ENCODE data around the gene ADAMTSL3.

The ADAMTSL3 gene

DNA sequence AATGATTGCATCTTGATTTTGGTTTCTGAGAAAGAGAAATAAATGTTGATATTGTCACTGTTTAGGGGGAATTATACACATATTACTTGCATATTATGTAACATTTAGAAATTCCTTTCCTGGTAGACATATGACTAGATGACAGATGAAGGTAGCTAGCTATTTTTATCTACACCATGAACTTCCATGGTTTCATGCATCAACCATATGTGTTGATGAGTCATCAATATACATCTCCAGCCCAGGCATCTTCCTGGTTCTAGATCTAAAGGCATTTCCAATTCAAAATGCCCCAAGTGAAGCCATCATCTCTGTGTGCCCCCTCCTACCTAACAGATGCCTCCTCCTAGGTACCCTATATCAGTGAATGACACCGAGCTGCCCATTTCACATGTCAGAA is 9.5 kb upstream of the ADAMTSL3 start:
- no peak overlapping the region for H3K27ac Mint-ChIP-seq
- peaks cover 8% of the 10 kb centered on the region for H3K9me3 Mint-ChIP-seq (ENCODE audit: low read depth)
- H3K4me1 Mint-ChIP-seq (ENCODE audit: low read depth) = no peaks in the 10 kb centered on the region
- peaks cover 3% of the 10 kb centered on the region for H3K27me3 Mint-ChIP-seq
- H3K36me3 Mint-ChIP-seq = no peaks in the 10 kb centered on the region
- H3K4me3 Mint-ChIP-seq = no peak overlapping the region

DNA sequence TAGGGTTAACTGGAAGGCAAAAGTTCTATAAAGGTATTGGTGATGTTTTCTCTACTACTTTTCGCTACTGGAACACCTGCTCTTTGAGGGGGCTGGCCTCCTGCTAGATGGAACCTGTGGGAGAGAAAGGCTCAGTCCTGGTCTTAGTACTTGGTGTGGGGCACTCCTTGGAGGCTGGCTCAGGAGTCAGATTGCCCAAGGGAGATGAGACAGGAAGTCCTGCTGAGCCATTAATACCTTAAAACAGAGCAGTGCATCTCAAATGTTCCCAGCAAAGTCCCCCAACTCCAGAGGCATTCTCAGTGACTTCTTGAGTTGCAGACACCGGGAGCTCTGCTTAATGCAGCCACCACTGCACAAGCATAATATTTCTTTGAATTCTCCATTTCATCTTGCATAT is 3.1 kb upstream of the ADAMTSL3 start:
- Mint-ChIP-seq H3K36me3 (no peaks in the 10 kb centered on the region), H3K9me3 (ENCODE audit: low read depth) (no peaks in the 10 kb centered on the region), H3K4me3 (no peak overlapping the region), H3K27me3 (peaks cover 17% of the 10 kb centered on the region), H3K27ac (no peak overlapping the region), H3K4me1 (ENCODE audit: low read depth) (no peaks in the 10 kb centered on the region)

DNA sequence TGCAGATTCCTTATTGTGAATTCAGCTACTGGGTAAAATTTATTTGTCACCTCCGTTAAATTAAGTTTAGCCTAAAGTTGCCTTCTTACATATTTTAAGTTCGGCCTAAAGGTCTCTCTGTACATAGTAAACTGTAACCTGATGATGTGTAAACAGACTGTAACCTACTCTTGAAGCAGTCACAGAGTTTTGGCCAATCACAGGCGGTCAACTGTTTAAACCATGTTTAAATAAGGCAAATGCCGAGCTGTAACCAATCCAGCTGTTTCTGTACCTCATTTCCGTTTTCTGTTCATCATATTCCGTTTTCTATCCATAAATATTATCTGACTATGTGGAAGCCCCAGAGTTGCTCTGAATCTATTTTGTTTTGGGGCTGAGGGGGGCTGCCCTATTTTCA is 2.4 kb upstream of the ADAMTSL3 start:
- H3K4me1 Mint-ChIP-seq (ENCODE audit: low read depth) = no peaks in the 10 kb centered on the region
- H3K36me3 Mint-ChIP-seq = no peaks in the 10 kb centered on the region
- H3K4me3 Mint-ChIP-seq = no peak overlapping the region
- no peak overlapping the region for H3K27ac Mint-ChIP-seq
- no peaks in the 10 kb centered on the region for H3K9me3 Mint-ChIP-seq (ENCODE audit: low read depth)
- peaks cover 19% of the 10 kb centered on the region for H3K27me3 Mint-ChIP-seq

DNA sequence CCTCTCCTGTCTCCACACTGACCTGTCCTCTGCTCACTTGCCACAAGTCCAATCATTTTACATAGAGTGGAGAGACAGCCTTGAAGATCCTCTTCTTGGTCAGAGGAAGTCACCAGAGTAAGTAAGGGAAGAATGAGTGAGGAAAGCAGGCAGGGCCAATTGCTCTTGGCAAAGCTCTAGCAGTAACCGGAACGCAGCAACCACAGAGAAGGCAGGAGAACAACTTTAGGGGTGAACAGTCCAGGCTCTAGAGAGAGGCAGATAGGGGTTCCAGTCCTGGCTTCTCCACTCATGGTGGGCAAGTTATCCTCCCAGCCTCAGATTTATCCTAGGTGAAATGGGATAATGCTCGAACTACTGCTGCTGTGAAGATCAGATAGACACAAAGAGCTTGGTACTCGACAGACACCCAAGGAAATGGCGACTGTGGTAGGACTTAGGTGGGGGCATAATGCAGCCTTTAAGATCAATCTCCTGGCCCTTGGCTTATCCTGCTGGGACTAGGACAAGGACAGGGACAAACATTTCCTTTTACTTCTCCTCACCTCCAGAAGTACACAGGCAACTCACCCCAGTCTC is 1.2 kb upstream of the ADAMTSL3 start:
- H3K9me3 Mint-ChIP-seq (ENCODE audit: low read depth) = no peaks in the 10 kb centered on the region
- H3K27me3 Mint-ChIP-seq = peaks cover 19% of the 10 kb centered on the region
- H3K4me1 Mint-ChIP-seq (ENCODE audit: low read depth) = no peaks in the 10 kb centered on the region
- H3K27ac Mint-ChIP-seq = no peak overlapping the region
- H3K4me3 Mint-ChIP-seq = no peak overlapping the region
- no peaks in the 10 kb centered on the region for H3K36me3 Mint-ChIP-seq

DNA sequence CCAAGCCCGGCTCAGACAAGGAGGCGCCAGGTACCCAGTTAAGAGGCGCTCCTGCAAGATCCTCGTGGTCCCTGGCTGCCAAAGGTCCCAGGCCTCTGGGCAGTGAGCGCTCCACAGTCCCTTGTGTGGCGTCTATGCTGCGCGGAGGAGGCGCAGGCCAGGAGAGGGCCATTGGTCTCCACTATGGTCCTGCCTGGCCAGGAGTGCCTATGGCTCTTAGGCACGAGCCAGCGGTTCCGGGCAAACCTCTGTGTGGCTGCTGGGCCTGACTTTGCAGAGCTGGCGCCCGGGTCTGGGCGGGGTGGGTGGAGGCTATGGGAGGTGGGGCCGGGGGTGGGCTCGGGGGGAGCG is 660 bp upstream of the ADAMTSL3 start:
- H3K4me3 Mint-ChIP-seq = no peak overlapping the region
- no peaks in the 10 kb centered on the region for H3K4me1 Mint-ChIP-seq (ENCODE audit: low read depth)
- H3K9me3 Mint-ChIP-seq (ENCODE audit: low read depth) = no peaks in the 10 kb centered on the region
- no peak overlapping the region for H3K27ac Mint-ChIP-seq
- no peaks in the 10 kb centered on the region for H3K36me3 Mint-ChIP-seq
- peaks cover 19% of the 10 kb centered on the region for H3K27me3 Mint-ChIP-seq

DNA sequence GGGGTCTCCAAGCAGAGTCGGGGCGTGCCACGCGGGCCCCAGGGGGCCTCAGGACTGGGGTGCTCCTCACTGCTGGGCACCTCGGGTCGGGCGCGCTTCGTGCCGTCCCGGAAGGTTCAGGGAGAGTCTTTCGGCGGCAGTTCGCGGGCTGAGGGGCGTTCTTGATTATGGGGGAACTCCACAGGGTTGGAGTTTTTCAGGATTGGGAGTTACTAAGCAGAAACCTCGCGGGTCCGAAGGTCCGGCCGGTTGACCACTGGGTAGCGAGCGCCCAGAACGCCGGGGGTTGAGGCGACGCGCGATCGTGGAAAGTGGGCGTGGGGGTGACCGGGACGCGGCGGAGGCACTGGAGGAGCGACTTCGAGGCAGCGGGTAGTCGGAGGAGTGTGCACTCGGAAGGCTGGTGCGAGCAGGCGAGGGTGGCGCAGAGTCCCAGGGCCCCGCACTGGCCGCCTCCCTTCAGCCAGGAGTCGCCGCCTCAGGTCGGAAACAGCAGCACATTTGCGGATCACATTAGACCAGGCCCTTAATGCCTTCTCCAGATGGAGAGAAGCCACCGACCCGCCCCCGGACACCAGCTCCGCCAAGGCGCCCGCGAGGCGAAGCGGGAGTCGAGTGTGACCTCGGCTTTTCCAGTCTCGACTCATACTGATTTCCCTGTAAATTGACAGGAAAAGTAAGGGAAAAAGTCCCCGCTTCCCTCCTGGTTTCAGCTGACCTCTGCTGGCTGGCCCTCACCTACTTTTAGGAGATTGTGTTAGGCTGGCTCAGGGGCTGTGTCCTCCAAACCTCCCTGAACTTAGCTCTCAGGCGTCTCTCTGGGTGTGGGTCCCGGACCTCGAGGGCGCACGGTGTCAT is 685 bp downstream of the ADAMTSL3 start:
- Mint-ChIP-seq H3K36me3 (no peaks in the 10 kb centered on the region), H3K4me3 (no peak overlapping the region), H3K27me3 (peaks cover 19% of the 10 kb centered on the region), H3K27ac (no peak overlapping the region), H3K4me1 (ENCODE audit: low read depth) (no peaks in the 10 kb centered on the region), H3K9me3 (ENCODE audit: low read depth) (peaks cover 7% of the 10 kb centered on the region)

DNA sequence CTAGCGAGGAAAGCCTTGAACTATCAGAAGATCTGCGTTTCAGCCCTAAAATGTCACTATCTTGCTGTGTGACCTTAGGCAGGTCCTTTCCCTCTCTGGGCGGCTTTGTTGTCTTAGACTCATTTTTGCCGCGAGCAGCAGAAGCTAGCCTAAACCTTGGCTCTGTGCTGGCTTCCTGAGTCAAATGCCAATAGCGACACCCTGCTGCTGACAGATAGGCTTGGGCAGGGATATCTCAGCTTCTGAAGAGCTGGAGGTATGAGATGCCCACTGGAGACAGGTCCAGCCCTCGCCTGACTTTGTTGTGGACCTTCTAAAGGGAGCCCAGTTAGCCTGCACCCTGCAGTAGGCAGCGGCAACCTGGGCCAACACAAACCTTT is 1.3 kb downstream of the ADAMTSL3 start:
- H3K27ac Mint-ChIP-seq = no peak overlapping the region
- H3K4me3 Mint-ChIP-seq = no peak overlapping the region
- peaks cover 19% of the 10 kb centered on the region for H3K27me3 Mint-ChIP-seq
- no peaks in the 10 kb centered on the region for H3K36me3 Mint-ChIP-seq
- no peaks in the 10 kb centered on the region for H3K4me1 Mint-ChIP-seq (ENCODE audit: low read depth)
- peaks cover 7% of the 10 kb centered on the region for H3K9me3 Mint-ChIP-seq (ENCODE audit: low read depth)

DNA sequence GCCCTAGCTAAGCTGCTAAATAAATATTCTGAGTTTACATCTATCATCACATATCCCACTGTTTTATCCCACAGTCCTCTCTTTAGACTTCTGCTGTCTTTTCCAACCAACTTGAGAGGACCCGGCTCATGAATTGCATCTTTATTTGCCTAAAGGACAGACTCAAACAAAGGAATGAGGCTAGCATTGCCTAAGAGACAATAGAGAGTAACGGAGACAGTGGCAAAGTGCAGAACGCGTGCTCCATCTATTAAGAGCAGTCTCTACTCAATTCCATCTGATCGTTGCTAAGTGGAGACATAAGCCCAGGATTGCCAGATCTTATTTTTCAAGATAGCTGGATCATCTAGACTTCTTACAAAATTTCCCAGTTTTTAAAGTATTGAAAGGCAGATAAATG is 2.3 kb downstream of the ADAMTSL3 start:
- no peak overlapping the region for H3K27ac Mint-ChIP-seq
- no peak overlapping the region for H3K4me3 Mint-ChIP-seq
- H3K9me3 Mint-ChIP-seq (ENCODE audit: low read depth) = peaks cover 7% of the 10 kb centered on the region
- no peaks in the 10 kb centered on the region for H3K36me3 Mint-ChIP-seq
- no peaks in the 10 kb centered on the region for H3K4me1 Mint-ChIP-seq (ENCODE audit: low read depth)
- H3K27me3 Mint-ChIP-seq = peaks cover 19% of the 10 kb centered on the region

DNA sequence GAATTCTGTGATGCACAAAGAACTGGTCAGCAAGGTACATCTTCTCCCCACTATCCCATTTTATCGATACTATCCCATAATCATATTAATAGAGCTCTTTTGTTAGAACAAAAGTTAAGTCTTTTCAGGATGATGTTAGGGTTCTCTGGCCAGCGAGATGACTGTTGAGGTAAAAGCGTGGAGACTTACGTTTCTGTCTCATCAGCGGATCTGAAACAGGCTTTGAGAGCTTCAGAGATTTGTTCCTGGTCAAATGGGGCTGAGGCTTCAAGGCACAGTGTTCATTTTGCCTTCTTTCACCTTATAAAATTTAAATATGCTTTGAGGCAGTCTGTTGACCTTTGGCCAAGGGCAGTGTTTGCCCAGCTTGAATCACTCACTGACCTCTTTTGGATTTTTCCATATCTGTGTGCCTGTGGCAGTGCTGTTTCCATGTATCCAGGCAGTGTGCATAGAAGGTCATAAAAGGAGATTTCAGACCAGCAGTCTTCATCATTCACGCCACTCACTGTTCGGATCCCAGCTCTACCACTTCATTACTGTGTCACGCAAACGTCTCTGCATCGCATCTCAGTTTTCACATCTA is 3.1 kb downstream of the ADAMTSL3 start:
- no peak overlapping the region for H3K27ac Mint-ChIP-seq
- no peaks in the 10 kb centered on the region for H3K36me3 Mint-ChIP-seq
- no peaks in the 10 kb centered on the region for H3K4me1 Mint-ChIP-seq (ENCODE audit: low read depth)
- no peak overlapping the region for H3K4me3 Mint-ChIP-seq
- peaks cover 7% of the 10 kb centered on the region for H3K9me3 Mint-ChIP-seq (ENCODE audit: low read depth)
- H3K27me3 Mint-ChIP-seq = peaks cover 16% of the 10 kb centered on the region

DNA sequence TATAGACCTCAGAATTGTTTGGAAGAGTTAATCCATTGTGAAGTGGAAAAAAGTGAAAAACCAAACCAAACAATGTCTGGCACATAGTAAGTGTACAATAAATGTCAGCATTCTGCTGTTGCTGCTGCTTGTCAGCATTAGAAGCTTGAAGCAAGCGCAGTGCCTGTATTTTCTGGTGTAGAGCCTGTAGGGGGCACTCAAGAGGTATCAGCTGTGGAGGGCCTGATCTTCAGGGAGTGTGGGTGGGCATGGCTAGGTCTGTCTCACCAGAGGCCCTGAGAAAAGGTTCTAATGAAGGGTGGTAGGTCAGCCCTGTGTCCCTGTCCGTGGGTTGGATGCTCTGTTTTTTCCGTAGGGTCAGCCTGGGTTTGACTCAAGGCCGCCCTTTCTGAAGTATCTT is 3.6 kb downstream of the ADAMTSL3 start:
- Mint-ChIP-seq H3K36me3 (no peaks in the 10 kb centered on the region), H3K27me3 (peaks cover 13% of the 10 kb centered on the region), H3K9me3 (ENCODE audit: low read depth) (peaks cover 7% of the 10 kb centered on the region), H3K27ac (no peak overlapping the region), H3K4me3 (no peak overlapping the region), H3K4me1 (ENCODE audit: low read depth) (no peaks in the 10 kb centered on the region)

DNA sequence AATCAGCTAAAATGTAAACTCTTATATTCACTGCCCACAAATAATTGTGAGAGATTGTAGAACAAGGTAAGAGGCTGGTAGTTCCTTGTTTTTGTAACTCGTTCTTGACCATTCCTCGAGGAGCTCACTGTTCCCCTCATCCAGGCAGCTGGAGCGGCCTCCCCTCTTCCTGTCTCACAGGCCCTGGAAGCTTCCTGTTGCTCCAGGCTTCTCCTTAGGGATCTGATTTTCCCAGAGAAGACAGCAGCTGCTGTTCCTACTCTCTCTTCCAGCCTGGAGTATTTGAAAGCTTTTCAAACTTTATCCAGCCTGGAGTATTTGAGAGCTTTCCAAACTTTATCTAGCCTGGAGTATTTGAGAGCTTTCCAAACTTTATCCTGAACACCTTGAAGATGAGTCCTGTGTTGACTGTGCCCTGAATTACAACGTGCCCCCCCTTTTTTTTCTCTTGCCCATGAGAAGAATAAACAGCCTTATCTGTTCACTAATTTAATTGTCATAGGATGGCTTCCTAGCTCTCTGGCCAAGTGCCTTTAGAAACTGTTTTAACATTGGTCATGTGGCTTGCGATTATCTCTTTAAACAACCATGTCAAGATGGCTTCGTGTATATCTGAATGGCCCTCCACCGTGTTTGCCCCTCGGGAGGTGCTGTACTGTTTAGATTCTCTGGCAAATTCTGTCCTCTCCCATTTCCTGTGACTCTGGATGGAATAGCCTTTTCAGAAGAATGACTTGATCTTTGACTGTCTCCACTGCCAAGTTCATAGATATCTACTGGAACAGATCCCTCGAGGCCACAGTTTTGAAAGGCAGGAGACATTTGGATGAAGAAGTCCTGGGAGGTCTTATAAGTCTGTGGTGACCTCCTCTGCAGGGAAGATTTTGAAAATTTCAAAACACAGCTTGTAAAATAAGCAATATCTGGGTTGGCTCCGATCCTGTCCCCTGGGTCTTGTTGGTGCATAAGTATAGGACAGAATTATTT is 4.8 kb downstream of the ADAMTSL3 start:
- peaks cover 10% of the 10 kb centered on the region for H3K27me3 Mint-ChIP-seq
- H3K27ac Mint-ChIP-seq = no peak overlapping the region
- H3K4me3 Mint-ChIP-seq = no peak overlapping the region

DNA sequence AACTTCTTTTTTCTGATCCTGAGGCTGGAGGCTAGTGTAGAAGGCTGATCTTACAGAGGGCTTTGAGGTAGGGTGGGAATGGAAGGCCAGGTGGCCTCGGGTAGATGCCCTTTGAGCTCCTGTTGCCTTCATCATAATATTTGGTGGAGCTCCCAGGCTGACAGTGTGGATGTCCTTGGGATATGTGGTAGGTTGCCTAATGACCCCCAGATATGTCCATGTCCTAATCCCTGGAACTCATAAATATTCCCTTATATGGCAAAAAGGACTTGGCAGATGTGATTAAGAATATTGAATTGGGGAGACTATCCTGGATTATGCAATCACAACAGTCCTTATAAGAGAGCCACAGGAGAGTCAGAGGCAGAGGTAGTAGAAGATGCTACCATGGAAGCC is 5.5 kb downstream of the ADAMTSL3 start:
- no peak overlapping the region for H3K4me3 Mint-ChIP-seq
- peaks cover 10% of the 10 kb centered on the region for H3K27me3 Mint-ChIP-seq
- no peaks in the 10 kb centered on the region for H3K4me1 Mint-ChIP-seq (ENCODE audit: low read depth)
- no peaks in the 10 kb centered on the region for H3K36me3 Mint-ChIP-seq
- H3K9me3 Mint-ChIP-seq (ENCODE audit: low read depth) = peaks cover 7% of the 10 kb centered on the region
- H3K27ac Mint-ChIP-seq = no peak overlapping the region

More for the DNA sequence above, 4.8 kb downstream of the ADAMTSL3 start:
- H3K4me1 Mint-ChIP-seq (ENCODE audit: low read depth) = no peaks in the 10 kb centered on the region
- H3K36me3 Mint-ChIP-seq = no peaks in the 10 kb centered on the region
- H3K9me3 Mint-ChIP-seq (ENCODE audit: low read depth) = peaks cover 7% of the 10 kb centered on the region

DNA sequence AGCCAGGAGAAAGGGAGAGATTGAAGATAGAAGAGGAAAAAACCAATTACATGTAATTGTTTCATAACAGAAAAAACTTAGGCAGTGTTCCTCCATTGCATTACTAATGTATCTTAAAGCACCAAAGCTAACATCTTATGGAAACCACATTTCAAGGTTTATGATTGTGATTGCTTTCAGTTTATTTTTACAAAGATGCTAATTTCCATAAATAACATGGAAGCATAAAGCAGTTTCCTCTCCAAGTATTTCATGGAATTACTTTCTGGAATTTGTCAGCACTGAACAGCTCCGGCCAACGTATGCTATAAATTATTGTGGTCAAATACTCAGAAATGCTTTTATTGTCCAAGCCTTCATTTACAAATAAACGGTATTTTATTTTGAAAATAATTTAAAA is 11.6 kb downstream of the ADAMTSL3 start:
- no peak overlapping the region for H3K27ac Mint-ChIP-seq
- no peak overlapping the region for H3K4me3 Mint-ChIP-seq
- no peaks in the 10 kb centered on the region for H3K36me3 Mint-ChIP-seq
- peaks cover 3% of the 10 kb centered on the region for H3K9me3 Mint-ChIP-seq (ENCODE audit: low read depth)
- no peaks in the 10 kb centered on the region for H3K4me1 Mint-ChIP-seq (ENCODE audit: low read depth)
- peaks cover 4% of the 10 kb centered on the region for H3K27me3 Mint-ChIP-seq

DNA sequence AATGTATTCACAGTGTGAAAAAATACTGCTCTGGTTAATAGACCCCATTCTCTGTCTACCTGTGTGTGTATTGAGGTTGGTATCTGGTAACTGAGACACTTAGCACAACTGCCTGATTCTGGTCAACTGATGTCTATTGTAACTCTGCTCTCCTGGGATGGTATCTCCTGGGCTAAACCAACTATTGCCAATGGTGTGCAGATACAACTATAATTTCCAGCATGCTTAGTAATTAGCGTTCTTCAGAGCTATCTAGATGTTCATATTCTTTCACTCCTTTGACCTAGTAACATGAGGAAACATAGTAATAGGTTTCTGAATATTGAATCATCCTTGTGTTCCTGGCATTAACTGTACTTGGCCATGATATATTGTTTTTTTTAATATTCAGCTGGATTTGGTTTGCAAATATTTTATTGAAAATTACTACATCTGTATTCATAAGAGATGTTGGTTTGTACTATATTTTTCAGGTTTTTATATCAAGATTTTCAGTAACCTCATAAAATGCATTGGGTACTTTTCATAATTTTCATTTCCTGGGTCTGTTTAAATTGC is 16.8 kb downstream of the ADAMTSL3 start:
- peaks cover 2% of the 10 kb centered on the region for H3K27me3 Mint-ChIP-seq
- H3K9me3 Mint-ChIP-seq (ENCODE audit: low read depth) = peaks cover 10% of the 10 kb centered on the region
- no peaks in the 10 kb centered on the region for H3K36me3 Mint-ChIP-seq
- H3K27ac Mint-ChIP-seq = no peak overlapping the region
- H3K4me3 Mint-ChIP-seq = no peak overlapping the region
- no peaks in the 10 kb centered on the region for H3K4me1 Mint-ChIP-seq (ENCODE audit: low read depth)

All from activated naive CD8-positive, alpha-beta T cell (primary cell).